GM12892 (cell line): ENCODE measurements around the gene LRRC1.

Source experiments
- POLR2A ChIP-seq: IDR thresholded peaks from 2 replicates; pipeline ENCODE4 v1.6.1; 2011; ENCODE audit warnings: low read depth, low read length, control low read depth
- POLR2AphosphoS5 ChIP-seq: IDR thresholded peaks from 2 replicates; pipeline ENCODE4 v1.6.1; 2011; ENCODE audit warnings: low read depth, low read length, control low read depth
- TAF1 ChIP-seq: IDR thresholded peaks from 2 replicates; pipeline ENCODE4 v1.6.1; 2011; ENCODE audit warnings: low read depth, mild to moderate bottlenecking, control low read depth, low read length, borderline replicate concordance

- TF ChIP-seq POLR2AphosphoS5 (no peak), TAF1 (no peak), POLR2A (no peak)
Measured at GRCh38 chr6:53852805-53853204, 58.0 kb downstream of the LRRC1 start.
